K562 (cell line): Measurements from ENCODE around the gene NXF1. TPM values are rescaled to one million over a fixed set of nuclear protein-coding genes. Genes with fewer than 3 reads are reported as not detected.
A peak's percentile ranks its signal among the peaks of the same experiment; 100 is the strongest.

Source experiments
- CBFB ChIP-seq: sonication (generic); formaldehyde crosslinking; IDR thresholded peaks from 2 replicates; pipeline ENCODE4 v1.4.0; 2020; ENCODE audit warnings: mild to moderate bottlenecking, missing genetic modification reagents
- RBBP5 ChIP-seq: fragments of 200-600 bp; sonication (generic); IDR thresholded peaks from 2 replicates; pipeline ENCODE4 v1.6.1; 2012; ENCODE audit warnings: borderline replicate concordance, mild to moderate bottlenecking, low read length, control low read depth, inconsistent platforms; ENCODE audit not compliant: insufficient read depth, poor library complexity, severe bottlenecking
- RBM22 ChIP-seq: fragments of 200-400 bp; formaldehyde crosslinking; IDR thresholded peaks from 2 replicates; pipeline ENCODE4 v1.6.1; 2018; ENCODE audit warnings: low read length, low read depth; ENCODE audit not compliant: poor library complexity, severe bottlenecking
- RBM39 ChIP-seq: fragments of 200-400 bp; formaldehyde crosslinking; optimal IDR thresholded peaks from 2 replicates; pipeline ENCODE3; 2018; ENCODE audit warnings: low read depth, low read length
- TAL1 ChIP-seq: fragments of 450-650 bp; IDR thresholded peaks from 2 replicates; pipeline ENCODE4 v1.6.1; 2016; ENCODE audit warnings: mild to moderate bottlenecking
- polyA plus RNA-seq, 8 experiments: library from polyadenylated mRNA; depleted of rRNA in 4 of 8; stranded (reverse) in 5 of 8; unstranded in 3 of 8; fragments of >200 nt; fragmentation: Nextera tagmentation in 2 of 8; fragmentation: Illumina TruSeq in 1 of 8; extraction: Ambion mirVana in 2 of 8; extraction: Trizol in 1 of 8; gene quantifications; 2 replicates each; pipeline versions ENCODE4 v1.2.1 to v1.2.3, GENCODE V29; 2011 to 2014; ENCODE audit warnings: inconsistent platforms in 1 of 8, missing spikeins in 1 of 8
- total RNA-seq, 7 experiments: library from RNA; depleted of rRNA in 6 of 7; stranded (reverse); fragments of >200 nt in 6 of 7; fragmentation: Illumina TruSeq in 2 of 7; extraction: Trizol in 2 of 7; gene quantifications; 2 replicates each; pipeline versions ENCODE4 v1.2.1 to v1.2.3, GENCODE V29; 2011 to 2021; ENCODE audit warnings: low replicate concordance in 1 of 7
- TF ChIP-seq, protein P1 (sequence below): fragments of 200-600 bp; sonication (generic); IDR thresholded peaks from one replicate; pipeline ENCODE4 v1.6.1; 2012; ENCODE audit warnings: mild to moderate bottlenecking, low read depth, low read length, inconsistent platforms
- TF ChIP-seq, protein P2 (sequence below): fragments of 450-650 bp; IDR thresholded peaks from 2 replicates; pipeline ENCODE4 v1.6.1; 2017; ENCODE audit warnings: antibody characterized with exemption
- TF ChIP-seq, protein P3 (sequence below): fragments of 450-650 bp; IDR thresholded peaks from 2 replicates; pipeline ENCODE4 v1.6.1; 2017; ENCODE audit warnings: mild to moderate bottlenecking, moderate library complexity
- TF ChIP-seq, protein P4 (sequence below): fragments of 150-350 bp; conservative IDR thresholded peaks from 2 replicates; pipeline ENCODE4 v1.6.1; 2014; ENCODE audit warnings: low read length

NXF1 gene
- total and polyA plus RNA-seq, 9 of the 15 experiments (the other 6 are each of a cell fraction or from before 2014, with no cell fraction given), result 18.1 to 98.3 (median 35.8) TPM

DNA sequence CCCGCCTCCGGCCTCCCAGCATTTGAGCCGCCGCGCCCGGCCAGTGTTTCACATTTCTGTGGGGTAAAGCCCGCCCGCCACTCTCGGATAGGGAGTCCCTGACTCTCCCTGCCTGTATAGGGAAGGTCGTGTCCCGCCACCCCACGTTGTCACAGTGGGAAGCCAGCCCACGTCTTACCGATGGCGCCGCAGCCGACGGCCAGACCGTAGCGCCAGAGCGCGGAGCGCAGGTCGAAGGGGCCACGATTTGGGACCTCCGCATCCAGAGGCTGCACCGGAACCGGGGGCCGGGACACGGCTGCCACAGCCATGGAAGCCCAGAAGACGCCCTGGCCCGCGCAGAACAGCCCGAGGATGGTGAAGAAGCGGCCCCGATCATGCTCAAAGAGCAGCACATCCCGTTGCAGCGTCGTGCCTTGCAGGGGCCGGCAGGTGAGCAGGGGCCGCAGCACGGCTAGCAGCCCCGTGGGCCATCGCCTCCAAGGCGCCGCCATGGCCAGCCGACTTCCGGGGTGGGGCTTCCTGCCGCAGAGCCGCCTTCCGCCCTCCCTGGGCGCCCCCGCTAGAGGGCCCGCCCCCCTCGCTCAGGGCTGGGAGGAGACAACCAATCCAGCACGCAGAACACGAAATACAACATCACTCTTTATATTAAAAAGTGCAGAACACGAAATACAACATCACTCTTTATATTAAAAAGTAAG lies 13.6 kb downstream of the NXF1 start, which contains the start of gene TMEM223 (continued):
- TF ChIP-seq, protein P1, sequence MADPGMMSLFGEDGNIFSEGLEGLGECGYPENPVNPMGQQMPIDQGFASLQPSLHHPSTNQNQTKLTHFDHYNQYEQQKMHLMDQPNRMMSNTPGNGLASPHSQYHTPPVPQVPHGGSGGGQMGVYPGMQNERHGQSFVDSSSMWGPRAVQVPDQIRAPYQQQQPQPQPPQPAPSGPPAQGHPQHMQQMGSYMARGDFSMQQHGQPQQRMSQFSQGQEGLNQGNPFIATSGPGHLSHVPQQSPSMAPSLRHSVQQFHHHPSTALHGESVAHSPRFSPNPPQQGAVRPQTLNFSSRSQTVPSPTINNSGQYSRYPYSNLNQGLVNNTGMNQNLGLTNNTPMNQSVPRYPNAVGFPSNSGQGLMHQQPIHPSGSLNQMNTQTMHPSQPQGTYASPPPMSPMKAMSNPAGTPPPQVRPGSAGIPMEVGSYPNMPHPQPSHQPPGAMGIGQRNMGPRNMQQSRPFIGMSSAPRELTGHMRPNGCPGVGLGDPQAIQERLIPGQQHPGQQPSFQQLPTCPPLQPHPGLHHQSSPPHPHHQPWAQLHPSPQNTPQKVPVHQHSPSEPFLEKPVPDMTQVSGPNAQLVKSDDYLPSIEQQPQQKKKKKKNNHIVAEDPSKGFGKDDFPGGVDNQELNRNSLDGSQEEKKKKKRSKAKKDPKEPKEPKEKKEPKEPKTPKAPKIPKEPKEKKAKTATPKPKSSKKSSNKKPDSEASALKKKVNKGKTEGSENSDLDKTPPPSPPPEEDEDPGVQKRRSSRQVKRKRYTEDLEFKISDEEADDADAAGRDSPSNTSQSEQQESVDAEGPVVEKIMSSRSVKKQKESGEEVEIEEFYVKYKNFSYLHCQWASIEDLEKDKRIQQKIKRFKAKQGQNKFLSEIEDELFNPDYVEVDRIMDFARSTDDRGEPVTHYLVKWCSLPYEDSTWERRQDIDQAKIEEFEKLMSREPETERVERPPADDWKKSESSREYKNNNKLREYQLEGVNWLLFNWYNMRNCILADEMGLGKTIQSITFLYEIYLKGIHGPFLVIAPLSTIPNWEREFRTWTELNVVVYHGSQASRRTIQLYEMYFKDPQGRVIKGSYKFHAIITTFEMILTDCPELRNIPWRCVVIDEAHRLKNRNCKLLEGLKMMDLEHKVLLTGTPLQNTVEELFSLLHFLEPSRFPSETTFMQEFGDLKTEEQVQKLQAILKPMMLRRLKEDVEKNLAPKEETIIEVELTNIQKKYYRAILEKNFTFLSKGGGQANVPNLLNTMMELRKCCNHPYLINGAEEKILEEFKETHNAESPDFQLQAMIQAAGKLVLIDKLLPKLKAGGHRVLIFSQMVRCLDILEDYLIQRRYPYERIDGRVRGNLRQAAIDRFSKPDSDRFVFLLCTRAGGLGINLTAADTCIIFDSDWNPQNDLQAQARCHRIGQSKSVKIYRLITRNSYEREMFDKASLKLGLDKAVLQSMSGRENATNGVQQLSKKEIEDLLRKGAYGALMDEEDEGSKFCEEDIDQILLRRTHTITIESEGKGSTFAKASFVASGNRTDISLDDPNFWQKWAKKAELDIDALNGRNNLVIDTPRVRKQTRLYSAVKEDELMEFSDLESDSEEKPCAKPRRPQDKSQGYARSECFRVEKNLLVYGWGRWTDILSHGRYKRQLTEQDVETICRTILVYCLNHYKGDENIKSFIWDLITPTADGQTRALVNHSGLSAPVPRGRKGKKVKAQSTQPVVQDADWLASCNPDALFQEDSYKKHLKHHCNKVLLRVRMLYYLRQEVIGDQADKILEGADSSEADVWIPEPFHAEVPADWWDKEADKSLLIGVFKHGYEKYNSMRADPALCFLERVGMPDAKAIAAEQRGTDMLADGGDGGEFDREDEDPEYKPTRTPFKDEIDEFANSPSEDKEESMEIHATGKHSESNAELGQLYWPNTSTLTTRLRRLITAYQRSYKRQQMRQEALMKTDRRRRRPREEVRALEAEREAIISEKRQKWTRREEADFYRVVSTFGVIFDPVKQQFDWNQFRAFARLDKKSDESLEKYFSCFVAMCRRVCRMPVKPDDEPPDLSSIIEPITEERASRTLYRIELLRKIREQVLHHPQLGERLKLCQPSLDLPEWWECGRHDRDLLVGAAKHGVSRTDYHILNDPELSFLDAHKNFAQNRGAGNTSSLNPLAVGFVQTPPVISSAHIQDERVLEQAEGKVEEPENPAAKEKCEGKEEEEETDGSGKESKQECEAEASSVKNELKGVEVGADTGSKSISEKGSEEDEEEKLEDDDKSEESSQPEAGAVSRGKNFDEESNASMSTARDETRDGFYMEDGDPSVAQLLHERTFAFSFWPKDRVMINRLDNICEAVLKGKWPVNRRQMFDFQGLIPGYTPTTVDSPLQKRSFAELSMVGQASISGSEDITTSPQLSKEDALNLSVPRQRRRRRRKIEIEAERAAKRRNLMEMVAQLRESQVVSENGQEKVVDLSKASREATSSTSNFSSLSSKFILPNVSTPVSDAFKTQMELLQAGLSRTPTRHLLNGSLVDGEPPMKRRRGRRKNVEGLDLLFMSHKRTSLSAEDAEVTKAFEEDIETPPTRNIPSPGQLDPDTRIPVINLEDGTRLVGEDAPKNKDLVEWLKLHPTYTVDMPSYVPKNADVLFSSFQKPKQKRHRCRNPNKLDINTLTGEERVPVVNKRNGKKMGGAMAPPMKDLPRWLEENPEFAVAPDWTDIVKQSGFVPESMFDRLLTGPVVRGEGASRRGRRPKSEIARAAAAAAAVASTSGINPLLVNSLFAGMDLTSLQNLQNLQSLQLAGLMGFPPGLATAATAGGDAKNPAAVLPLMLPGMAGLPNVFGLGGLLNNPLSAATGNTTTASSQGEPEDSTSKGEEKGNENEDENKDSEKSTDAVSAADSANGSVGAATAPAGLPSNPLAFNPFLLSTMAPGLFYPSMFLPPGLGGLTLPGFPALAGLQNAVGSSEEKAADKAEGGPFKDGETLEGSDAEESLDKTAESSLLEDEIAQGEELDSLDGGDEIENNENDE, result no peak
- TF ChIP-seq, protein P2, sequence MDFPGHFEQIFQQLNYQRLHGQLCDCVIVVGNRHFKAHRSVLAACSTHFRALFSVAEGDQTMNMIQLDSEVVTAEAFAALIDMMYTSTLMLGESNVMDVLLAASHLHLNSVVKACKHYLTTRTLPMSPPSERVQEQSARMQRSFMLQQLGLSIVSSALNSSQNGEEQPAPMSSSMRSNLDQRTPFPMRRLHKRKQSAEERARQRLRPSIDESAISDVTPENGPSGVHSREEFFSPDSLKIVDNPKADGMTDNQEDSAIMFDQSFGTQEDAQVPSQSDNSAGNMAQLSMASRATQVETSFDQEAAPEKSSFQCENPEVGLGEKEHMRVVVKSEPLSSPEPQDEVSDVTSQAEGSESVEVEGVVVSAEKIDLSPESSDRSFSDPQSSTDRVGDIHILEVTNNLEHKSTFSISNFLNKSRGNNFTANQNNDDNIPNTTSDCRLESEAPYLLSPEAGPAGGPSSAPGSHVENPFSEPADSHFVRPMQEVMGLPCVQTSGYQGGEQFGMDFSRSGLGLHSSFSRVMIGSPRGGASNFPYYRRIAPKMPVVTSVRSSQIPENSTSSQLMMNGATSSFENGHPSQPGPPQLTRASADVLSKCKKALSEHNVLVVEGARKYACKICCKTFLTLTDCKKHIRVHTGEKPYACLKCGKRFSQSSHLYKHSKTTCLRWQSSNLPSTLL, result no peak
- TF ChIP-seq RBBP5, result peak; percentile 86
- TF ChIP-seq, protein P3, sequence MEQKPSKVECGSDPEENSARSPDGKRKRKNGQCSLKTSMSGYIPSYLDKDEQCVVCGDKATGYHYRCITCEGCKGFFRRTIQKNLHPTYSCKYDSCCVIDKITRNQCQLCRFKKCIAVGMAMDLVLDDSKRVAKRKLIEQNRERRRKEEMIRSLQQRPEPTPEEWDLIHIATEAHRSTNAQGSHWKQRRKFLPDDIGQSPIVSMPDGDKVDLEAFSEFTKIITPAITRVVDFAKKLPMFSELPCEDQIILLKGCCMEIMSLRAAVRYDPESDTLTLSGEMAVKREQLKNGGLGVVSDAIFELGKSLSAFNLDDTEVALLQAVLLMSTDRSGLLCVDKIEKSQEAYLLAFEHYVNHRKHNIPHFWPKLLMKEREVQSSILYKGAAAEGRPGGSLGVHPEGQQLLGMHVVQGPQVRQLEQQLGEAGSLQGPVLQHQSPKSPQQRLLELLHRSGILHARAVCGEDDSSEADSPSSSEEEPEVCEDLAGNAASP, result no peak
- TF ChIP-seq, protein P4, sequence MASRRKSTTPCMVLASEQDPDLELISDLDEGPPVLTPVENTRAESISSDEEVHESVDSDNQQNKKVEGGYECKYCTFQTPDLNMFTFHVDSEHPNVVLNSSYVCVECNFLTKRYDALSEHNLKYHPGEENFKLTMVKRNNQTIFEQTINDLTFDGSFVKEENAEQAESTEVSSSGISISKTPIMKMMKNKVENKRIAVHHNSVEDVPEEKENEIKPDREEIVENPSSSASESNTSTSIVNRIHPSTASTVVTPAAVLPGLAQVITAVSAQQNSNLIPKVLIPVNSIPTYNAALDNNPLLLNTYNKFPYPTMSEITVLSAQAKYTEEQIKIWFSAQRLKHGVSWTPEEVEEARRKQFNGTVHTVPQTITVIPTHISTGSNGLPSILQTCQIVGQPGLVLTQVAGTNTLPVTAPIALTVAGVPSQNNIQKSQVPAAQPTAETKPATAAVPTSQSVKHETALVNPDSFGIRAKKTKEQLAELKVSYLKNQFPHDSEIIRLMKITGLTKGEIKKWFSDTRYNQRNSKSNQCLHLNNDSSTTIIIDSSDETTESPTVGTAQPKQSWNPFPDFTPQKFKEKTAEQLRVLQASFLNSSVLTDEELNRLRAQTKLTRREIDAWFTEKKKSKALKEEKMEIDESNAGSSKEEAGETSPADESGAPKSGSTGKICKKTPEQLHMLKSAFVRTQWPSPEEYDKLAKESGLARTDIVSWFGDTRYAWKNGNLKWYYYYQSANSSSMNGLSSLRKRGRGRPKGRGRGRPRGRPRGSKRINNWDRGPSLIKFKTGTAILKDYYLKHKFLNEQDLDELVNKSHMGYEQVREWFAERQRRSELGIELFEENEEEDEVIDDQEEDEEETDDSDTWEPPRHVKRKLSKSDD, result no peak
- 0 out of 2 replicates have a peak, but pooled peaks have one; percentile 76 for TF ChIP-seq CBFB (CRISPR knock-in tag)
- no peak for TF ChIP-seq RBM39
- no peak for TF ChIP-seq TAL1
- peak; percentile 78 for TF ChIP-seq RBM22
